ENCODE results near the gene SMIM38. TPM values are rescaled to one million over a fixed set of nuclear protein-coding genes. Genes with fewer than 3 reads are reported as not detected.

The SMIM38 gene
- total RNA-seq, 1 experiment from 2014 or later: 0.54 TPM

Other genes with a start within 250 kb of the SMIM38 start
- not detected for gene MRGPRD, start 174.9 kb upstream of the SMIM38 start, total RNA-seq (2021; ENCODE audit: unreplicated experiment)
- 0.76 TPM for gene MRGPRF, start 142.7 kb upstream of the SMIM38 start, total RNA-seq (2021; ENCODE audit: unreplicated experiment)
- gene TPCN2, start 107.0 kb upstream of the SMIM38 start, total RNA-seq (2021; ENCODE audit: unreplicated experiment): 15.2 TPM
- gene MYEOV, start 138.2 kb downstream of the SMIM38 start, total RNA-seq (2021; ENCODE audit: unreplicated experiment): 135 TPM